HG03439 (cell line): Measurements from ENCODE around the gene SLC25A30.

Experiments used
- ATAC-seq: cut with Tn5 transposase; IDR thresholded peaks from one replicate; pipeline ENCODE4 v1.9.1; 2021; ENCODE audit warnings: mild to moderate bottlenecking, moderate library complexity; ENCODE audit not compliant: unreplicated experiment

The SLC25A30 gene

GRCh38 chr13:45417790-45418534 is at the start of gene SLC25A30:
Gene SLC25A30 (minus strand): TSS chr13:45418373. CDS start chr13:45411425, 6,948 bp downstream.
- ATAC-seq = peak; percentile 90

GRCh38 chr13:45466359-45466758 is 48.2 kb upstream of the SLC25A30 start:
- no peak for ATAC-seq

- peak; percentile 97 for ATAC-seq
Observed at GRCh38 chr13:45464687-45465453, 46.7 kb upstream of the SLC25A30 start, which contains the start of gene COG3. Gene COG3 (plus strand): TSS chr13:45464939. CDS start chr13:45465037, 98 bp downstream.

- peak; percentile 2 for ATAC-seq
Observed at GRCh38 chr13:45464141-45464686, 46.0 kb upstream of the SLC25A30 start.

- no peak for ATAC-seq
Observed at GRCh38 chr13:45456196-45456972, 38.2 kb upstream of the SLC25A30 start.

- no peak for ATAC-seq
Observed at GRCh38 chr13:45454204-45454603, 36.0 kb upstream of the SLC25A30 start.

- no peak for ATAC-seq
Observed at GRCh38 chr13:45451282-45451681, 33.1 kb upstream of the SLC25A30 start.

GRCh38 chr13:45448965-45449559 is 30.9 kb upstream of the SLC25A30 start:
- ATAC-seq = no peak

- no peak for ATAC-seq
Observed at GRCh38 chr13:45447050-45447661, 29.0 kb upstream of the SLC25A30 start.

GRCh38 chr13:45446181-45446580 is 28.0 kb upstream of the SLC25A30 start:
- ATAC-seq = no peak

GRCh38 chr13:45445053-45445452 is 26.9 kb upstream of the SLC25A30 start:
- ATAC-seq = no peak

- no peak for ATAC-seq
Observed at GRCh38 chr13:45441633-45442032, 23.5 kb upstream of the SLC25A30 start.

GRCh38 chr13:45439781-45440462 is 21.7 kb upstream of the SLC25A30 start:
- ATAC-seq = no peak

- no peak for ATAC-seq
Observed at GRCh38 chr13:45439008-45439407, 20.8 kb upstream of the SLC25A30 start.

- ATAC-seq = no peak
Observed at GRCh38 chr13:45437947-45438346, 19.8 kb upstream of the SLC25A30 start.

- no peak for ATAC-seq
Observed at GRCh38 chr13:45436953-45437352, 18.8 kb upstream of the SLC25A30 start.

- no peak for ATAC-seq
Observed at GRCh38 chr13:45436332-45436731, 18.2 kb upstream of the SLC25A30 start.

GRCh38 chr13:45434556-45435371 is 16.6 kb upstream of the SLC25A30 start:
- no peak for ATAC-seq

GRCh38 chr13:45433381-45433790 is 15.2 kb upstream of the SLC25A30 start:
- no peak for ATAC-seq
